B cell (primary cell): ENCODE measurements around the gene PLA2G6. TPM values are rescaled to one million over a fixed set of nuclear protein-coding genes. Genes with fewer than 3 reads are reported as not detected.

Experiments used
- ATAC-seq: fragments of 200-7000 bp; cut with Tn5 transposase; one replicate; pipeline ENCODE4 v1.10.0; 2021; ENCODE audit warnings: low read depth, mild to moderate bottlenecking, moderate number of reproducible peaks, moderate library complexity
- CTCF ChIA-PET: fragments of 350-600 bp; sonication (Branson Sonifier 250); formaldehyde crosslinking; loops from one replicate; lab custom pipeline; 2021; ENCODE audit warnings: antibody characterized with exemption, inconsistent platforms; lab: Charles Lee
- POLR2A ChIA-PET: fragments of 350-600 bp; sonication (Branson Sonifier 250); formaldehyde crosslinking; loops from one replicate; lab custom pipeline; 2021; ENCODE audit warnings: antibody characterized with exemption; lab: Charles Lee
- DNase-seq: peaks from one replicate; pipeline ENCODE4 v3.0.0; 2013
- H2AFZ ChIP-seq: 2 replicates; pipeline ENCODE4 v1.6.1; 2012; ENCODE audit warnings: mild to moderate bottlenecking, low read depth, low read length; ENCODE audit not compliant: insufficient read depth, poor library complexity, severe bottlenecking
- H3K27ac ChIP-seq, 2 donors: 1 replicate in 1 of 2; 2 replicates in 1 of 2; pipeline ENCODE4 v1.5.1; 2012 to 2013; ENCODE audit warnings: low read length in 2 of 2, mild to moderate bottlenecking in 2 of 2, moderate library complexity in 1 of 2
- H3K27me3 ChIP-seq, 4 experiments: fragments of 200-600 bp in 1 of 4; sonication (generic) in 1 of 4; replicated peaks in 1 of 4; 1 replicate in 2 of 4; 2 replicates in 2 of 4; pipeline versions ENCODE4 v1.6.1 to v1.7.0; 2013 to 2016; ENCODE audit warnings: low read length in 3 of 4, mild to moderate bottlenecking in 2 of 4, mixed read lengths in 1 of 4, moderate library complexity in 1 of 4; ENCODE audit not compliant: insufficient read depth in 4 of 4, control insufficient read depth in 3 of 4; ENCODE audit errors: control extremely low read depth in 1 of 4
- H3K36me3 ChIP-seq, 2 experiments: replicated peaks in 1 of 2; 1 replicate in 1 of 2; 2 replicates in 1 of 2; pipeline versions ENCODE4 v1.6.1 to v1.7.1; 2013; ENCODE audit warnings: low read length in 1 of 2; ENCODE audit not compliant: insufficient read depth in 2 of 2, control insufficient read depth in 1 of 2; ENCODE audit errors: control extremely low read depth in 1 of 2, extremely low read depth in 1 of 2
- H3K4me1 ChIP-seq, 2 donors: fragments of 200-600 bp in 1 of 2; sonication (generic) in 1 of 2; 1 replicate in 1 of 2; 2 replicates in 1 of 2; pipeline versions ENCODE4 v1.5.1 to v1.6.1; 2013 to 2017; ENCODE audit warnings: low read length in 2 of 2; ENCODE audit not compliant: control insufficient read depth in 2 of 2, insufficient read depth in 2 of 2
- H3K4me2 ChIP-seq: replicated peaks from 2 replicates; pipeline ENCODE3; 2012; ENCODE audit warnings: mild to moderate bottlenecking, low read depth, low read length; ENCODE audit not compliant: poor library complexity, severe bottlenecking
- H3K4me3 ChIP-seq, 5 experiments: fragments of 200-600 bp in 1 of 5; sonication (generic) in 1 of 5; 1 replicate in 3 of 5; 2 replicates in 2 of 5; pipeline versions ENCODE4 v1.5.1 to v1.7.0; 2011 to 2016; ENCODE audit warnings: low read length in 4 of 5, mild to moderate bottlenecking in 4 of 5, low read depth in 2 of 5, control low read depth in 1 of 5, moderate library complexity in 1 of 5; ENCODE audit not compliant: insufficient read depth in 1 of 5; ENCODE audit errors: control extremely low read depth in 1 of 5, extremely low read depth in 1 of 5
- H3K79me2 ChIP-seq: fragments of 200-600 bp; sonication (generic); one replicate; pipeline ENCODE4 v1.6.0; 2016; ENCODE audit warnings: low read length; ENCODE audit not compliant: control insufficient read depth, insufficient read depth
- H3K9ac ChIP-seq: fragments of 200-600 bp; sonication (generic); 2 replicates; pipeline ENCODE4 v1.6.1; 2017; ENCODE audit warnings: mild to moderate bottlenecking, low read length, moderate library complexity
- H3K9me3 ChIP-seq, 3 donors: one replicate each; pipeline versions ENCODE4 v1.6.1 to v1.7.1; 2013; ENCODE audit warnings: low read length in 2 of 3; ENCODE audit not compliant: control insufficient read depth in 2 of 3, insufficient read depth in 1 of 3; ENCODE audit errors: control extremely low read depth in 1 of 3
- H4K20me1 ChIP-seq: 2 replicates; pipeline ENCODE4 v1.6.0; 2012; ENCODE audit warnings: mild to moderate bottlenecking, low read length; ENCODE audit not compliant: insufficient read depth, control insufficient read depth, poor library complexity, severe bottlenecking
- H3K27ac Mint-ChIP-seq: one replicate; pipeline ENCODE4 v1.8.0; 2021; ENCODE audit warnings: mixed read lengths
- H3K27me3 Mint-ChIP-seq: one replicate; pipeline ENCODE4 v1.8.0; 2021; ENCODE audit warnings: mixed read lengths
- H3K4me1 Mint-ChIP-seq: one replicate; pipeline ENCODE4 v1.8.0; 2021; ENCODE audit warnings: mixed read lengths
- H3K4me3 Mint-ChIP-seq: one replicate; pipeline ENCODE4 v1.8.0; 2021; ENCODE audit warnings: mixed read lengths
- H3K9me3 Mint-ChIP-seq: one replicate; pipeline ENCODE4 v1.8.0; 2022; ENCODE audit warnings: mixed read lengths; ENCODE audit not compliant: insufficient read depth
- CTCF ChIP-seq: fragments of 200-600 bp; IDR thresholded peaks from one replicate; pipeline ENCODE4 v1.8.0; 2022; ENCODE audit warnings: antibody characterized with exemption, mild to moderate bottlenecking
- EZH2 ChIP-seq: IDR thresholded peaks from 2 replicates; pipeline ENCODE4 v1.6.1; 2012; ENCODE audit warnings: borderline replicate concordance, low read depth, mild to moderate bottlenecking, moderate library complexity, low read length; ENCODE audit not compliant: insufficient read depth, poor library complexity, severe bottlenecking
- WGBS: methylation state at CpG from one replicate; pipeline ENCODE4 v1.1.5; 2013; ENCODE audit warnings: missing lambda C conversion rate; ENCODE audit not compliant: insufficient coverage; 5-methylcytosine and 5-hydroxymethylcytosine counted together
- intact Hi-C: fragments of 100-400 bp; cut with micrococcal nuclease; formaldehyde crosslinking; loops from one replicate; pipeline ENCODE4 v1.10.0; 2022
- polyA plus RNA-seq: library from polyadenylated mRNA; depleted of rRNA; stranded (reverse); fragments of >200 nt; gene quantifications from 2 replicates; pipeline ENCODE4 v1.2.3, GENCODE V29; 2012
- total RNA-seq, 2 donors: library from RNA; stranded (reverse); fragments of 120-200 nt in 1 of 2; gene quantifications; 1 replicate in 1 of 2; 2 replicates in 1 of 2; pipeline versions ENCODE4 v1.2.3 to v1.2.4, GENCODE V29; 2013 to 2022

The PLA2G6 gene
- total and polyA plus RNA-seq, 2 donors (not counting 1 experiment from before 2014, with no cell fraction given), result 125 to 148 TPM

GRCh38 chr22:38139901-38140300 lies 41.7 kb downstream of the PLA2G6 start:
- POLR2A ChIA-PET, result no interaction called here

DNA sequence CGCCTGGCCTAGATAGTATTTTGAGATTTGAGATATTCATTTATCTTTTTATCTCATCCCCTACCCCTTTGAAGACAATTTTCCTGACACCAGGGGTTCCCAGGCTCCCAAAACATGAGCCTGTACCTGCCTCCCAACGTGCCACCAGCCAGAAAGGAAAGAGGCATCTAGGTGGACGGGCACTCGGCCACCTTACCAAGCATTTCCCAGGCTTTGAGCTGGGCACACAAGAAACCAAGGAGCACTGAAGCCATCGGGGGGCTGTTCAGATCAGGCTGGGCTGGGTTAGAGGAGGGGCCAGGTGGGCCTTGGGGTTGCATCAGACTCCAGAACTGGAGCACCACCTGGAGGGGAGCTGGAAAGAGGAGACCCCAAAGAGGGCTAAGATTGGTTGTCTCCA lies 42.7 kb downstream of the PLA2G6 start:
- H3K27ac Mint-ChIP-seq, result no peak overlapping the region
- H3K9me3 Mint-ChIP-seq, result no peaks in the 10 kb centered on the region
- H3K27ac ChIP-seq, result no peak overlapping the region
- no peak overlapping the region for H3K4me2 ChIP-seq
- CTCF ChIA-PET, result no interaction called here
- no peaks in the 10 kb centered on the region for H3K4me1 Mint-ChIP-seq
- H3K27me3 ChIP-seq, result no peaks in the 10 kb centered on the region
- H3K4me3 Mint-ChIP-seq, result no peak overlapping the region
- no peak overlapping the region for H3K9ac ChIP-seq
- H2AFZ ChIP-seq, result no peak overlapping the region
- TF ChIP-seq EZH2 (no peak), CTCF (no peak)
- 94% methylated on average over 3 of the region's 5 CpGs for WGBS
- POLR2A ChIA-PET, result no interaction called here
- no peak overlapping the region for H3K4me3 ChIP-seq
- intact Hi-C loops, result no loop called here
- no peaks in the 10 kb centered on the region for H4K20me1 ChIP-seq
- peaks cover 0 to 34% of the 10 kb centered on the region in 2 experiments for H3K36me3 ChIP-seq
- DNase-seq (no peak), ATAC-seq (no peak)
- no peaks in the 10 kb centered on the region for H3K9me3 ChIP-seq
- H3K27me3 Mint-ChIP-seq, result no peaks in the 10 kb centered on the region
- H3K79me2 ChIP-seq, result no peaks in the 10 kb centered on the region
- no peaks in the 10 kb centered on the region for H3K4me1 ChIP-seq

More at GRCh38 chr22:38139901-38140300, 41.7 kb downstream of the PLA2G6 start:
- H3K4me1 ChIP-seq, result no peaks in the 10 kb centered on the region
- Mint-ChIP-seq H3K27ac (no peak overlapping the region), H3K27me3 (no peaks in the 10 kb centered on the region), H3K9me3 (no peaks in the 10 kb centered on the region), H3K4me1 (no peaks in the 10 kb centered on the region), H3K4me3 (no peak overlapping the region)
- H2AFZ ChIP-seq, result no peak overlapping the region
- CTCF ChIA-PET, result no interaction called here
- H3K36me3 ChIP-seq, result peaks cover 0 to 33% of the 10 kb centered on the region in 2 experiments
- TF ChIP-seq CTCF (no peak), EZH2 (no peak)
- no peaks in the 10 kb centered on the region for H3K9me3 ChIP-seq
- H3K9ac ChIP-seq, result no peak overlapping the region
- DNase-seq (no peak), ATAC-seq (no peak)
- intact Hi-C loops, result no loop called here
- H3K4me3 ChIP-seq, result no peak overlapping the region
- no peaks in the 10 kb centered on the region for H4K20me1 ChIP-seq
- H3K27me3 ChIP-seq, result no peaks in the 10 kb centered on the region
- H3K79me2 ChIP-seq, result no peaks in the 10 kb centered on the region
- H3K4me2 ChIP-seq, result no peak overlapping the region
- no peak overlapping the region for H3K27ac ChIP-seq
- 98% methylated on average over 11 of the region's 11 CpGs for WGBS
